Occipital lobe (tissue), 2 donors: Measurements from ENCODE around the gene OR8K3. TPM values are rescaled to one million over a fixed set of nuclear protein-coding genes. Genes with fewer than 3 reads are reported as not detected.

ENCODE experiments used
- DNase-seq: peaks from one replicate; lab custom pipeline; 2025; lab: John Stamatoyannopoulos, UW
- total RNA-seq: library from RNA; depleted of rRNA; stranded (reverse); fragments of >200 nt; gene quantifications from one replicate; pipeline ENCODE4 v1.2.3, GENCODE V29; 2014

The OR8K3 gene
- not detected for total RNA-seq

DNA sequence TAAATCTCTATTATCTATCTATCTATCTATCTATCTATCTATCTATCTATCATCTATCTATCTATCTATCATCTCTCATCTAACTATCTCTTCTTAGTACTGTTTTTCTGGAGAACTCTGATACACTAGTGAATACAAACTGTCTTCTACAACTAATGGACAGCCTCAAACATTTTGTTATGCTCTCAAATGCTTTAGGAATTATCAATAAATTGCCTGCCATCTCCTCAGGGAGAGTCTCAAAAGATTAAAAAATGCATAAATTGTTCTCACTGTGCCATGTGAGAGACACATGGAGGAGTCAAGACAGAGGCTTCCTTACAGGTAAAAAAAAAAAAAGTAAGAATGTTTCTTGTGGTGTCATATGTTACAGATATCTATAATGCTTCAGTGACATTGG is at the start of gene OR8K3:
OR8K3 (plus strand) TSS at position 301 of the 400 bp plus-strand sequence. CDS start 3,163 bp downstream, outside the sequence.
- DNase-seq = no peak

DNA sequence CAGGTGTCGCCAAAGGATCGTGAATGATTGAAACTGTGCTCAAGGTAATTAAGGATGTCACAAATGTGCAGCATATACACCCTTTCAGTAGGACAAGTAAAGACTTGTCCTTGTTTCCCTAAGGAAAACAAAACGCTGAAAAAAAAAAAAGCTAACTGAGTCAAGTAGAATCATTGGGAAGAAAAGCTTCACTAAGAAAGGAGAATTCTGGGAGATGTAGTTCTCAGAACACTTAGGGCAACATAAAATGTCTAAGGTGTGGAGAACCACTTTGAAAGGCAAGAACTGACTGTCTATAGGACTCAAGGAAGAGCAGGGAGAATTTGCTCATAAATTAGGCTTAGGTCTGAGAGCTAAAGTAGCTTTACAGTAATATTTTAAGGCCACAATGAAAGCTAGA is 43.9 kb upstream of the OR8K3 start:
- DNase-seq = no peak

- no peak for DNase-seq
Measured at GRCh38 chr11:56273854-56274253, 41.1 kb upstream of the OR8K3 start, which contains the start of gene OR5T1. OR5T1 (plus strand) TSS chr11:56274154; CDS start chr11:56275639, 1,485 bp downstream.

- no peak for DNase-seq
Measured at GRCh38 chr11:56292154-56292553, 22.8 kb upstream of the OR8K3 start, which contains the start of gene OR8H1. OR8H1 (minus strand) TSS chr11:56292254; CDS start chr11:56291062, 1,192 bp downstream.

DNA sequence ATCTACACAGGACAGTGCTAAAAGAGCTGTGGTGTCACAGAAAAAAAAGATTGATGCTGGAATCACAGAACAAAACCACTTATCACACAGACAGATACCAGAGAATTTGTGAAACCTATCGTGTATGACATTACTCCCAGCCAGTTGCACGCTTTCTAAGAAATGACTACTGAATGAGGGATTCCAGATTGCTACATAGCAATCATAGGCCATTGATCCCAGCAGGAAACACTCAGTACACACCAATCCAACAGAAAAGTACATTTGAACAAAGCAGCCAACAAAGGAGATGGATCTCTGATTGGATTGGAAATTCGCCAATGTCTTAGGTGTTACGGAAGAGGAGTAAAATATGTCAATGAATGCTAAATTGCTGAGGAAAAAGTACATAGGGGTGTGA is 18.0 kb upstream of the OR8K3 start:
- no peak for DNase-seq

DNA sequence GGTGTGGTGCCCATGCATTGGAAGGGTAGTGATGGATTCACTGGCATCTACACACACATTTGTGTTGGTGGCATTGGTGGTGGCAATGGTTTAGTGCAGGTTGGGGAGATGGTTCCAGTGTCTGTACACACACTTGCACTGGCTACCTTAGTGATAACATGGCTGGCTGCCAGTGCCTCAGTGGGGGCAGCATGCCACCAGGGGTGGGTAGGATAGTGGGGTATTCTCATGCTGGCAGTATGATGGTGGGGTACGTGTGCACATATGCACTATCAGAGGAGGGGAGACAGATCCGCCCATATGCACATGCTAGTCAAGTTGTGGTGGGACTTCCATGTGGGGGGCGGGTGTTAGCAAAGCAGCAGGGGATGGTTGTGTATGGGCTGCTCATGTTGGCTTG is 7.1 kb upstream of the OR8K3 start:
- DNase-seq = no peak

- DNase-seq = no peak
Measured at GRCh38 chr11:56331861-56332491, 17.0 kb downstream of the OR8K3 start.

DNA sequence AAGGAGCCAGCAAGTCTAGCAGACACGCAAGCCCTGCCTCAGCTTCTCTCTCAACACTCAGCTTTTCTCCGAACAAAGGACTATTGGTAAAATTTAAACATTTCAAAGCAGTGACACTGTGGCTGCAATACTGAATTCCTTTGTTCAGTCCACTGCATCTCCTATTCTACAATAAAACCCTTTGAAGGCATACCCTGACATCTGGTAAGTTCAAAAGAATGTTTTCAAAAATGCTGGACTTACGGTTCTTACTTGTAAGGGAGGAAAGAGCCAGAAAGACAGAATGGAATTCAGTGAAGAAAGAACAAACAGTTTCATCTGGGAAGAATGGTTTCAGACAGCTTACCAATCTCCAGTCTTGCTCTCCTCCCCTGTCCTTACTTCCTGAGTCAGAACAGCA is 18.2 kb downstream of the OR8K3 start:
- DNase-seq = no peak

GRCh38 chr11:56340289-56340688 is 25.3 kb downstream of the OR8K3 start:
- no peak for DNase-seq

DNA sequence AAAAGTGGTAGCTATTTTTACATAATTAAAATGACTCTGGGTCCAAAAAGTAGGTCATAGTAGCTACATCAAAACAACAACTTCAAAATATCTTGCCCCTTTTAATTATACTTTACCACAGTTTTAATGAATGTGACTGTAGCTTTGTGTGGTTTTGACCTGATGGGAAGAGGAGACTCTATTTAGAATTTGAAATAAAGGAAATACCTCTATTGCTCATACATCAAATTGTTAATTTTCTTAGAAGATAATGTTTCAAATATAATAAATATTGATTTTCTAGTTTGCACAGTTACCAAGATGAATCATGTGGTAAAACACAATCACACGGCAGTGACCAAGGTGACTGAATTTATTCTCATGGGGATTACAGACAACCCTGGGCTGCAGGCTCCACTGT is 30.8 kb downstream of the OR8K3 start, which contains the start of gene OR8K1:
OR8K1 (plus strand) TSS at position 301 of the 400 bp plus-strand sequence; CDS start at position 301, 0 bp downstream.
- no peak for DNase-seq

GRCh38 chr11:56353991-56354390 is 39.0 kb downstream of the OR8K3 start, which contains the start of gene OR8J1:
OR8J1 (plus strand) TSS chr11:56354291; CDS start chr11:56360247, 5,956 bp downstream.
- no peak for DNase-seq

Other genes starting within 250 kb of the OR8K3 start
- not detected for gene OR8I2, start 221.8 kb upstream of the OR8K3 start, total RNA-seq
- gene OR8H2, start 211.5 kb upstream of the OR8K3 start, total RNA-seq = not detected
- gene OR8H3, start 192.8 kb upstream of the OR8K3 start, total RNA-seq = not detected
- not detected for gene OR8J3, start 174.9 kb upstream of the OR8K3 start, total RNA-seq
- gene OR8K5, start 154.8 kb upstream of the OR8K3 start, total RNA-seq = not detected
- not detected for gene OR5J2, start 138.5 kb upstream of the OR8K3 start, total RNA-seq
- gene OR5T2, start 80.9 kb upstream of the OR8K3 start, total RNA-seq = not detected
- gene OR5T3, start 62.9 kb upstream of the OR8K3 start, total RNA-seq = not detected
- gene OR5T1, start 41.0 kb upstream of the OR8K3 start, total RNA-seq = not detected
- not detected for gene OR8H1, start 22.9 kb upstream of the OR8K3 start, total RNA-seq
- not detected for gene OR8K1, start 30.9 kb downstream of the OR8K3 start, total RNA-seq
- not detected for gene OR8J1, start 39.1 kb downstream of the OR8K3 start, total RNA-seq
- gene OR8U1, start 60.5 kb downstream of the OR8K3 start, total RNA-seq = not detected
- gene OR5AL1, start 97.6 kb downstream of the OR8K3 start, total RNA-seq = not detected
- not detected for gene OR5M3, start 158.2 kb downstream of the OR8K3 start, total RNA-seq
- gene OR5M8, start 176.2 kb downstream of the OR8K3 start, total RNA-seq = not detected
- gene OR5M11, start 228.1 kb downstream of the OR8K3 start, total RNA-seq = not detected